Calu3 (cell line): ENCODE measurements around the gene SLC37A2. TPM values are rescaled to one million over a fixed set of nuclear protein-coding genes. Genes with fewer than 3 reads are reported as not detected.

Source experiments
- BruUV-seq: library from RNA; stranded (reverse); fragments of 400-500 nt; replicated peaks from 2 replicates; lab custom pipeline; 2021; lab: Mats Ljungman, UMichigan
- CTCF ChIA-PET: fragments of 300-600 bp; sonication (Branson Sonifier 250); formaldehyde crosslinking; loops from one replicate; lab custom pipeline; 2022; ENCODE audit warnings: antibody characterized with exemption; lab: Charles Lee
- DNase-seq: peaks from one replicate; pipeline ENCODE4 v3.0.0; 2022
- H3K27ac Mint-ChIP-seq: one replicate; pipeline ENCODE4 v1.8.0; 2022; ENCODE audit warnings: mixed read lengths; ENCODE audit not compliant: unreplicated experiment
- H3K27me3 Mint-ChIP-seq: one replicate; pipeline ENCODE4 v1.8.0; 2022; ENCODE audit warnings: mixed read lengths; ENCODE audit not compliant: unreplicated experiment
- H3K36me3 Mint-ChIP-seq: one replicate; pipeline ENCODE4 v1.8.0; 2022; ENCODE audit warnings: mild to moderate bottlenecking, moderate library complexity, mixed read lengths; ENCODE audit not compliant: insufficient read depth, unreplicated experiment
- H3K4me1 Mint-ChIP-seq: one replicate; pipeline ENCODE4 v1.8.0; 2022; ENCODE audit warnings: mild to moderate bottlenecking, low read depth, mixed read lengths; ENCODE audit not compliant: unreplicated experiment
- H3K4me3 Mint-ChIP-seq: one replicate; pipeline ENCODE4 v1.8.0; 2022; ENCODE audit warnings: mild to moderate bottlenecking, low read depth, moderate library complexity, mixed read lengths; ENCODE audit not compliant: unreplicated experiment
- H3K9me3 Mint-ChIP-seq: one replicate; pipeline ENCODE4 v1.8.0; 2022; ENCODE audit warnings: low read depth, mixed read lengths; ENCODE audit not compliant: unreplicated experiment
- intact Hi-C: fragments of 100-400 bp; cut with micrococcal nuclease; formaldehyde crosslinking; loops from one replicate; pipeline ENCODE4 v1.10.0; 2022; ENCODE audit not compliant: unreplicated experiment
- total RNA-seq: library from RNA; stranded (reverse); gene quantifications from 2 replicates; pipeline ENCODE4 v1.2.3, GENCODE V29; 2022
- TF ChIP-seq, protein P1 (sequence below): fragments of 200-600 bp; IDR thresholded peaks from one replicate; pipeline ENCODE4 v1.8.0; 2022; ENCODE audit warnings: antibody characterized with exemption; ENCODE audit not compliant: unreplicated experiment

The SLC37A2 gene
- total RNA-seq, 1 experiment from 2014 or later: 2.5 TPM

DNA sequence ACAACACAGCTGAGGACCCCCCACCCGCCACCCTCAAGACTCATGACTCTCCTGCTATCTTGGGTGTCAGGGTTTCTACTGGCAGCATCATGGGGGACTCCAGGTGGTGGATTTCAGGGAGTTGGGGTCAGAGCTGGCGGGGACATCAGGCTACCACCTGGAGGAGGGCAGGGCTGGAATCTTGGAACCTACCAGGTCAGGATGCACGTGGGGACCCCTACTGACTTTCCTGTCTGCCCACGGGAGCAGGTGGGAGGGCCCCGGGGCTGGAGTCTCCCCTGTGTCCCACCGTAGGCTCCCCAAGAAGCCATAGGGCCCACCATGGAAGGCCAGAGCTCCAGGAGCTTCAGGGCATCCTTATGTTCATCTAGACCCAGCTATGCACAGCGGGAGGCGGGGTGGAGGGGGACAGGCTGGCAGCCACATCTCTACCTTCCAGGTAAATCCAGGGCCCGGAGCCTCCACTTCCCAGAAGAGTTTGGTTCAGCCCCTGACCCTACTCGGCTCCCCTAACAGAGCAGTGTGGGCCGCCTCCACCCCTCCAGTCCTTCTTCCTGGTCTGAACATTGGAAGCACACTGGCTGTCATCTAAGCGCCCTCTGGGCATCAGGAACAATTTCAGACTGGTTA, 10.0 kb downstream of the SLC37A2 start:
- Mint-ChIP-seq H3K9me3 (no peaks in the 10 kb centered on the region), H3K4me3 (no peak overlapping the region), H3K36me3 (no peaks in the 10 kb centered on the region), H3K27me3 (no peaks in the 10 kb centered on the region), H3K4me1 (peaks cover 26% of the 10 kb centered on the region), H3K27ac (no peak overlapping the region)
- CTCF ChIA-PET: no interaction called here
- TF ChIP-seq, protein P1, sequence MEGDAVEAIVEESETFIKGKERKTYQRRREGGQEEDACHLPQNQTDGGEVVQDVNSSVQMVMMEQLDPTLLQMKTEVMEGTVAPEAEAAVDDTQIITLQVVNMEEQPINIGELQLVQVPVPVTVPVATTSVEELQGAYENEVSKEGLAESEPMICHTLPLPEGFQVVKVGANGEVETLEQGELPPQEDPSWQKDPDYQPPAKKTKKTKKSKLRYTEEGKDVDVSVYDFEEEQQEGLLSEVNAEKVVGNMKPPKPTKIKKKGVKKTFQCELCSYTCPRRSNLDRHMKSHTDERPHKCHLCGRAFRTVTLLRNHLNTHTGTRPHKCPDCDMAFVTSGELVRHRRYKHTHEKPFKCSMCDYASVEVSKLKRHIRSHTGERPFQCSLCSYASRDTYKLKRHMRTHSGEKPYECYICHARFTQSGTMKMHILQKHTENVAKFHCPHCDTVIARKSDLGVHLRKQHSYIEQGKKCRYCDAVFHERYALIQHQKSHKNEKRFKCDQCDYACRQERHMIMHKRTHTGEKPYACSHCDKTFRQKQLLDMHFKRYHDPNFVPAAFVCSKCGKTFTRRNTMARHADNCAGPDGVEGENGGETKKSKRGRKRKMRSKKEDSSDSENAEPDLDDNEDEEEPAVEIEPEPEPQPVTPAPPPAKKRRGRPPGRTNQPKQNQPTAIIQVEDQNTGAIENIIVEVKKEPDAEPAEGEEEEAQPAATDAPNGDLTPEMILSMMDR: no peak
- no TSS peak for BruUV-seq
- no peak for DNase-seq
- intact Hi-C loops: no loop called here

DNA sequence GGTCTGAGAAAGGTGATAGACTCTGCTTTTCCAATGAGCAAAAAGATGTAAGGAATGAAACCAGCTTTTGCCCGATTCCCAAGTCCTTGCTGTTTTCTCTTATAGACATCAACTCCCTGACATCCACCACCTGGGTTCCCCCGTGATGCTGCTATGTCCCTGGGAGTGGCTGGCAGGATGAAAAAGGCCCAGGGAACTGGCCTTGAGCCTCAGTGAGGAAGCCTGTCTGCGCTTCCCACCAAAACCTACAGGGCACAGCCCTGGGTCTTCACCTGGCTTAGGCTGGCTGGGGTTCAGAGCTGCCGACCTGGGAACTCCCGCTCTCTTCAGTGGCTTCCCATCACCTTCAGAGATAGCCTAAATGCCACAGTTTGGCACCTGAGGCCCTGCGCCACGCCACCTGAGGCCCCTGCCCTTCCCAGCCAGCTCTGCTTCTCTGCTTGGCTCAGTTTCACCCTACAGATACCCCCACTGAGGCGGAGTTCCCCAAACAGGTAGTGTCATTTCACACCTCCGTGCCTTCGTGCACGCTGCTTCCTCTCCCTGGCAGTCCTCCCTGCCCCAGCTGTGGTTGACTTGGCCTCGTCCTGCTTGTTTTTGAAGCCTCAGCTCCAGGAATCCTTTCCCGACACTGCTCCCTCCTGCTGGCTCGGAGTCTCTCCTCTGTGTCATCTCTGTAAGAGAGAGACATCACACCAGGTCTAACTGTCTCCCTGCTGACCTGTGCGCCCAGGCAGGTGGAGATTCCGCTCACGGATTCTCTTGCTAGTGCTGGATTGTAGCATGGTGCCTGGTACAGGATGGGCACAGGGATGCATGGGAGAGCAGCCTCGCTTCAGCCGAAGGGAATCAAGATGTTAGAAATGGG, 10.7 kb downstream of the SLC37A2 start:
- CTCF ChIA-PET: no interaction called here
- H3K4me1 Mint-ChIP-seq: peaks cover 26% of the 10 kb centered on the region
- H3K4me3 Mint-ChIP-seq: no peak overlapping the region
- no TSS peak for BruUV-seq
- H3K27ac Mint-ChIP-seq: no peak overlapping the region
- TF ChIP-seq, protein P1: no peak
- H3K27me3 Mint-ChIP-seq: no peaks in the 10 kb centered on the region
- H3K36me3 Mint-ChIP-seq: no peaks in the 10 kb centered on the region
- DNase-seq: no peak
- H3K9me3 Mint-ChIP-seq: no peaks in the 10 kb centered on the region
- intact Hi-C loops: no loop called here

DNA sequence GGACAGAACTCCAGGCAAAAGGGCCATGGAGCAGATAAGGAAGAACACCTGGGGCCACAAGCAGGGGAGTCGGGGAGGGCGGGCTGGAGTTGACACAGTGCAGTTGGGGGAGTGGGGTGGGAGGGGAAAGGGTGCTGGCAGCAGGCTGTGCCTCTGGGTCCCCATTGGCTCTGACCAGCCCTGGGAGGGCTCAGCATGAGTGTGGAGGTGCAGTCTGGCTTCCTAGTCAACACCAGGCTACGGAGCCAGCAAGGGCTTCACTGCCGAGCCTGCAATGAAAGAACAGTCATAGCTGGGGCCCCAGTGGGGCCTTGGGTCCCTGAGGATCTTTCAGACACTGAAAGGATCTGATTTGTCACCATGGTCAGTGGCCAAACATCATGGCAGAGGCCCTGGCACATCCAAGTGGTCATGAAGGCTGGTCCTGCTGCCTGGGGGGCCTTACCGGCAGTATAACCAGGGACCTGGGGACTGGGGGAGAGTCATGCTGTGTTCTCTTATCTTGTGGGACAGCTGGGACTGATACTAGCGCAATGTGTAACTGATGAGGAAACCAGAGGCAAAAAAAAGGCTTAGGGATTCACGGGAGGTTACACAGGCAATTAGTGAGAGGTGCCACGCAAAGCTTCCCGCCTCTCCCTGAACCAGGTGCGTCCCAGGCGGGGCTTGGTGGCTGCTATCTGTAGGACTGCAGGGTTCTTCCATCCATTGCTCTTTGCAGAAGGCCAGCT, 11.6 kb downstream of the SLC37A2 start:
- Mint-ChIP-seq H3K36me3 (no peaks in the 10 kb centered on the region), H3K27ac (no peak overlapping the region), H3K27me3 (no peaks in the 10 kb centered on the region), H3K4me1 (peaks cover 23% of the 10 kb centered on the region), H3K4me3 (no peak overlapping the region), H3K9me3 (no peaks in the 10 kb centered on the region)
- CTCF ChIA-PET: no interaction called here
- BruUV-seq: no TSS peak
- intact Hi-C loops: no loop called here
- DNase-seq: no peak
- TF ChIP-seq, protein P1: no peak

DNA sequence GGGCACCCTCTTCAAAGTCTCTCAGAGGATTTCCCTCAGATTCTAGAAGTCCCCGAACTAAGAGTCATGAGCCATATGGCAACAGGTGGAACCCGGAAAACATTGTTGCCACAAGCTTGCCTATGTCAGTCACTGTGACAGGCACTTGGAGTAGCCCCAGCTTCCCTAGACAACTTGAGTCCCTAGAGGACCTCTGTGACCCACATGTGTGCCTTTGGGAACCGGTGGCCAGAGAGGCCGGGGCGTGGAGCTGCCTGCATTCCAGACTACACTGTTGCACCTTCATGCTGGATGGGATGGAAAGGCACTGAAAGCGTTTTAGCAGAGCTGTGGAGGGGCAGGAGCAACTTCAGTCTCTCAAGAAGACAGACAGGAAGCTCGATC, 12.1 kb downstream of the SLC37A2 start:
- intact Hi-C loops: no loop called here
- Mint-ChIP-seq H3K27me3 (no peaks in the 10 kb centered on the region), H3K27ac (no peak overlapping the region), H3K36me3 (no peaks in the 10 kb centered on the region), H3K4me3 (no peak overlapping the region), H3K4me1 (peaks cover 17% of the 10 kb centered on the region), H3K9me3 (no peaks in the 10 kb centered on the region)
- BruUV-seq: no TSS peak
- CTCF ChIA-PET: no interaction called here
- DNase-seq: no peak
- TF ChIP-seq, protein P1: no peak
